CD4-positive, alpha-beta T cell (primary cell): ENCODE data around the gene CIP2A. TPM values are rescaled to one million over a fixed set of nuclear protein-coding genes. Genes with fewer than 3 reads are reported as not detected.

ENCODE experiments used
- ATAC-seq: fragments of 200-7000 bp; cut with Tn5 transposase; one replicate; pipeline ENCODE4 v1.10.0; 2022; ENCODE audit warnings: mild to moderate bottlenecking; ENCODE audit not compliant: poor library complexity
- CTCF ChIA-PET: fragments of 350-600 bp; sonication (Branson Sonifier 250); formaldehyde crosslinking; loops from one replicate; lab custom pipeline; 2021; ENCODE audit warnings: antibody characterized with exemption, inconsistent platforms; lab: Charles Lee
- POLR2A ChIA-PET: fragments of 350-600 bp; sonication (Branson Sonifier 250); formaldehyde crosslinking; loops from one replicate; lab custom pipeline; 2021; ENCODE audit warnings: antibody characterized with exemption, inconsistent platforms; lab: Charles Lee
- DNase-seq, 14 experiments: peaks; one replicate each; pipeline ENCODE4 v3.0.0-alpha.2; 2013 to 2020; ENCODE audit warnings: mixed read lengths in 2 of 14
- H3K27ac ChIP-seq, 2 donors: one replicate each; pipeline versions ENCODE4 v1.5.1 to v1.7.0; 2013; ENCODE audit warnings: low read length in 2 of 2, low read depth in 1 of 2, mild to moderate bottlenecking in 1 of 2
- H3K27me3 ChIP-seq, 2 experiments: 1 replicate in 1 of 2; 2 replicates in 1 of 2; pipeline versions ENCODE4 v1.6.1 to v1.7.0; 2013; ENCODE audit warnings: low read length in 2 of 2, control low read depth in 1 of 2, mild to moderate bottlenecking in 1 of 2, moderate library complexity in 1 of 2; ENCODE audit not compliant: insufficient read depth in 2 of 2, control insufficient read depth in 1 of 2
- H3K36me3 ChIP-seq: one replicate; pipeline ENCODE4 v1.6.1; 2013; ENCODE audit warnings: low read length, control low read depth; ENCODE audit not compliant: insufficient read depth
- H3K4me1 ChIP-seq: one replicate; pipeline ENCODE4 v1.6.1; 2013; ENCODE audit warnings: low read length, control low read depth; ENCODE audit not compliant: insufficient read depth
- H3K4me3 ChIP-seq: one replicate; pipeline ENCODE4 v1.5.1; 2013; ENCODE audit warnings: mild to moderate bottlenecking, low read length, moderate library complexity
- H3K9me3 ChIP-seq, 2 experiments: 1 replicate in 1 of 2; 2 replicates in 1 of 2; pipeline versions ENCODE4 v1.6.1 to v1.7.0; 2013; ENCODE audit warnings: low read length in 2 of 2, mild to moderate bottlenecking in 2 of 2, control low read depth in 1 of 2, moderate library complexity in 1 of 2; ENCODE audit not compliant: control insufficient read depth in 1 of 2, insufficient read depth in 1 of 2
- H3K27ac Mint-ChIP-seq: one replicate; pipeline ENCODE4 v1.8.0; 2020; ENCODE audit warnings: mixed read lengths
- H3K27me3 Mint-ChIP-seq: one replicate; pipeline ENCODE4 v1.8.0; 2021; ENCODE audit warnings: mixed read lengths
- H3K36me3 Mint-ChIP-seq: one replicate; pipeline ENCODE4 v1.8.0; 2021; ENCODE audit warnings: low read depth, mixed read lengths
- H3K4me1 Mint-ChIP-seq: one replicate; pipeline ENCODE4 v1.8.0; 2021; ENCODE audit warnings: low read depth, mixed read lengths
- H3K4me3 Mint-ChIP-seq: one replicate; pipeline ENCODE4 v1.8.0; 2020; ENCODE audit warnings: mild to moderate bottlenecking, mixed read lengths
- H3K9me3 Mint-ChIP-seq: one replicate; pipeline ENCODE4 v1.8.0; 2020; ENCODE audit warnings: mixed read lengths
- CTCF ChIP-seq: fragments of 200-600 bp; IDR thresholded peaks from one replicate; pipeline ENCODE4 v1.8.0; 2022; ENCODE audit warnings: antibody characterized with exemption, mild to moderate bottlenecking
- intact Hi-C, 2 experiments: fragments of 100-400 bp; cut with DNase I in 1 of 2; cut with micrococcal nuclease in 1 of 2; formaldehyde crosslinking; loops; one replicate each; pipeline versions ENCODE4 v1.15.1 to v1.9.0; 2023 to 2025; cut with DNase I, micrococcal nuclease
- total RNA-seq, 174 experiments: library from RNA in 2 of 174; stranded (reverse) in 2 of 174; gene quantifications; one replicate each; pipeline ENCODE4 v1.2.3 and lab custom pipeline; 2021 to 2026

The CIP2A gene
- total RNA-seq, 2 experiments from 2014 or later = 2.7 to 3.9 TPM

GRCh38 chr3:108548886-108549285 is 40.4 kb downstream of the CIP2A start:
- Mint-ChIP-seq H3K4me3 (no peak overlapping the region), H3K27me3 (no peaks in the 10 kb centered on the region), H3K27ac (no peak overlapping the region), H3K9me3 (no peaks in the 10 kb centered on the region), H3K36me3 (no peaks in the 10 kb centered on the region), H3K4me1 (peaks cover 5% of the 10 kb centered on the region)
- no peak for TF ChIP-seq CTCF
- intact Hi-C loops = no loop called here
- Histone ChIP-seq H3K4me1 (no peaks in the 10 kb centered on the region), H3K27ac (no peak overlapping the region), H3K9me3 (no peaks in the 10 kb centered on the region), H3K27me3 (no peaks in the 10 kb centered on the region), H3K4me3 (no peak overlapping the region), H3K36me3 (no peaks in the 10 kb centered on the region)
- ChIA-PET POLR2A (no interaction called here), CTCF (no interaction called here)
- DNase-seq = no peak
- ATAC-seq = no peak

GRCh38 chr3:108548304-108548703 is 40.9 kb downstream of the CIP2A start:
- no peaks in the 10 kb centered on the region for H3K9me3 ChIP-seq
- Mint-ChIP-seq H3K27ac (no peak overlapping the region), H3K9me3 (no peaks in the 10 kb centered on the region), H3K4me1 (peaks cover 5% of the 10 kb centered on the region), H3K4me3 (no peak overlapping the region), H3K27me3 (no peaks in the 10 kb centered on the region), H3K36me3 (no peaks in the 10 kb centered on the region)
- ATAC-seq = no peak
- CTCF ChIA-PET = no interaction called here
- H3K27ac ChIP-seq = no peak overlapping the region
- DNase-seq = no peak
- no peaks in the 10 kb centered on the region for H3K36me3 ChIP-seq
- no peaks in the 10 kb centered on the region for H3K27me3 ChIP-seq
- POLR2A ChIA-PET = no interaction called here
- no peak overlapping the region for H3K4me3 ChIP-seq
- H3K4me1 ChIP-seq = no peaks in the 10 kb centered on the region
- TF ChIP-seq CTCF = no peak
- intact Hi-C loops = no loop called here

- Mint-ChIP-seq H3K4me1 (peaks cover 5% of the 10 kb centered on the region), H3K4me3 (peak overlapping the region; percentile 66), H3K36me3 (no peaks in the 10 kb centered on the region), H3K27ac (peak overlapping the region; percentile 65), H3K27me3 (no peaks in the 10 kb centered on the region), H3K9me3 (no peaks in the 10 kb centered on the region)
- no peaks in the 10 kb centered on the region for H3K4me1 ChIP-seq
- ATAC-seq (no peak), DNase-seq (peak in 1 of 14 experiments; percentile 2)
- H3K27me3 ChIP-seq = no peaks in the 10 kb centered on the region
- POLR2A ChIA-PET = interaction anchor here (0.8 to 1.7 kb wide), 2 partner anchors 43 to 60 kb away, joined by 3 to 5 read pairs; partner anchors contain the start of genes CIP2A and DZIP3
- no peak overlapping the region for H3K27ac ChIP-seq
- H3K4me3 ChIP-seq = peak overlapping the region; percentile 15
- CTCF ChIA-PET = interaction anchor here (1.6 kb wide), 1 partner anchor 10 kb away, joined by 3 read pairs; no protein-coding TSS in a partner anchor
- intact Hi-C loops = no loop called here
- TF ChIP-seq CTCF = no peak
- H3K36me3 ChIP-seq = no peaks in the 10 kb centered on the region
- H3K9me3 ChIP-seq = no peaks in the 10 kb centered on the region
Observed at GRCh38 chr3:108546692-108547091, 42.5 kb downstream of the CIP2A start.
